HL-60 (cell line): ENCODE measurements around the gene INO80.

Experiments
- DNase-seq, 2 experiments: peaks; one replicate each; pipeline ENCODE4 v3.0.0-alpha.2; 2010 to 2020; ENCODE audit warnings: low read depth in 1 of 2, low spot score in 1 of 2
- H3K27ac ChIP-seq: fragments of 250-450 bp; sonication (Bioruptor Pico); replicated peaks from 2 replicates; pipeline ENCODE4 v1.5.1; 2020; ENCODE audit warnings: mild to moderate bottlenecking, moderate library complexity
- H3K27me3 ChIP-seq: fragments of 250-450 bp; sonication (Bioruptor Pico); 2 replicates; pipeline ENCODE4 v1.5.1; 2021; ENCODE audit warnings: mild to moderate bottlenecking, moderate library complexity; ENCODE audit not compliant: insufficient read depth, poor library complexity, severe bottlenecking
- H3K4me3 ChIP-seq: replicated peaks from 2 replicates; pipeline ENCODE4 v1.5.1; 2011; ENCODE audit warnings: mild to moderate bottlenecking, control low read depth, low read length; ENCODE audit not compliant: insufficient read depth
- GABPA ChIP-seq: IDR thresholded peaks from 2 replicates; pipeline ENCODE4 v1.6.1; 2012; ENCODE audit warnings: low read depth
- POLR2AphosphoS5 ChIP-seq: IDR thresholded peaks from 2 replicates; pipeline ENCODE4 v1.6.1; 2012; ENCODE audit warnings: low read depth
- SPI1 ChIP-seq: IDR thresholded peaks from 2 replicates; pipeline ENCODE4 v1.6.1; 2012; ENCODE audit warnings: low read depth, mild to moderate bottlenecking, borderline replicate concordance
- TF ChIP-seq, protein P1 (sequence below): IDR thresholded peaks from 2 replicates; pipeline ENCODE4 v1.6.1; 2012; ENCODE audit warnings: low read depth; ENCODE audit not compliant: insufficient replicate concordance
- TF ChIP-seq, protein P2 (sequence below): IDR thresholded peaks from one replicate; pipeline ENCODE4 v1.5.1; 2011; ENCODE audit warnings: low read length, control low read depth, inconsistent platforms; ENCODE audit not compliant: insufficient read depth

Gene INO80

DNA sequence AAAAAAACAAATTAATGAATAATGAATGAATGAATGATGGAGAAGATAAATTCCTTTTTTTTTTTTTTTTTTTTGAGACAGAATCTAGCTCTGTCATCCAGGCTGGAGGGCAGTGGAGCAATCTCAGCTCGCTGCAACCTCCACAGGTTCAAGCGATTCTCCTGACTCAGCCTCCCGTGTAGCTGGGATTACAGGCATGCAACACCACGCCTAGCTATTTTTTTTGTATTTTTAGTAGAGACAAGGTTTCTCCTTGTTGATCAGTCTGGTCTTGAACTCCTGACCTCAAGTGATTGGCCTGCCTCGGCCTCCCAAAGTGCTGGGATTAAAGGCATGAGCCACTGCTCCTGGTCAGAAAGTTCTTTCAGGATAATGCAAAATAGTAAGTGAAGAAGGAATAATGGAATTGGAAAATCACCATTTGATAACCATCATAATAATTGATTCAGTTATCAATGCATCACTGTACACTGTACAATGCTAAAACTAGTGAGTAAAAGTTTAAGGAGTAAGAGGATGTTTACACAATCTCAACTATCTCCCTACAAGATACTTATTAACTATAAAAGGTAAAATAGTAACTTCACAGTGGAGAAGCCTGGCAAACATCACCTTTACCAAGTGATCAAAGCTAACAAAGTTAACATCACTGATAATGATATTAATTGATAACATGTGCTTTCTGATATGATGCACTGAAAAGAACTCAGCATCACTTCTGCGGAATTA lies 12.3 kb upstream of the INO80 start:
- H3K27me3 ChIP-seq: no peaks in the 10 kb centered on the region
- TF ChIP-seq, protein P1, sequence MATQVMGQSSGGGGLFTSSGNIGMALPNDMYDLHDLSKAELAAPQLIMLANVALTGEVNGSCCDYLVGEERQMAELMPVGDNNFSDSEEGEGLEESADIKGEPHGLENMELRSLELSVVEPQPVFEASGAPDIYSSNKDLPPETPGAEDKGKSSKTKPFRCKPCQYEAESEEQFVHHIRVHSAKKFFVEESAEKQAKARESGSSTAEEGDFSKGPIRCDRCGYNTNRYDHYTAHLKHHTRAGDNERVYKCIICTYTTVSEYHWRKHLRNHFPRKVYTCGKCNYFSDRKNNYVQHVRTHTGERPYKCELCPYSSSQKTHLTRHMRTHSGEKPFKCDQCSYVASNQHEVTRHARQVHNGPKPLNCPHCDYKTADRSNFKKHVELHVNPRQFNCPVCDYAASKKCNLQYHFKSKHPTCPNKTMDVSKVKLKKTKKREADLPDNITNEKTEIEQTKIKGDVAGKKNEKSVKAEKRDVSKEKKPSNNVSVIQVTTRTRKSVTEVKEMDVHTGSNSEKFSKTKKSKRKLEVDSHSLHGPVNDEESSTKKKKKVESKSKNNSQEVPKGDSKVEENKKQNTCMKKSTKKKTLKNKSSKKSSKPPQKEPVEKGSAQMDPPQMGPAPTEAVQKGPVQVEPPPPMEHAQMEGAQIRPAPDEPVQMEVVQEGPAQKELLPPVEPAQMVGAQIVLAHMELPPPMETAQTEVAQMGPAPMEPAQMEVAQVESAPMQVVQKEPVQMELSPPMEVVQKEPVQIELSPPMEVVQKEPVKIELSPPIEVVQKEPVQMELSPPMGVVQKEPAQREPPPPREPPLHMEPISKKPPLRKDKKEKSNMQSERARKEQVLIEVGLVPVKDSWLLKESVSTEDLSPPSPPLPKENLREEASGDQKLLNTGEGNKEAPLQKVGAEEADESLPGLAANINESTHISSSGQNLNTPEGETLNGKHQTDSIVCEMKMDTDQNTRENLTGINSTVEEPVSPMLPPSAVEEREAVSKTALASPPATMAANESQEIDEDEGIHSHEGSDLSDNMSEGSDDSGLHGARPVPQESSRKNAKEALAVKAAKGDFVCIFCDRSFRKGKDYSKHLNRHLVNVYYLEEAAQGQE: no peak
- TF ChIP-seq, protein P2, sequence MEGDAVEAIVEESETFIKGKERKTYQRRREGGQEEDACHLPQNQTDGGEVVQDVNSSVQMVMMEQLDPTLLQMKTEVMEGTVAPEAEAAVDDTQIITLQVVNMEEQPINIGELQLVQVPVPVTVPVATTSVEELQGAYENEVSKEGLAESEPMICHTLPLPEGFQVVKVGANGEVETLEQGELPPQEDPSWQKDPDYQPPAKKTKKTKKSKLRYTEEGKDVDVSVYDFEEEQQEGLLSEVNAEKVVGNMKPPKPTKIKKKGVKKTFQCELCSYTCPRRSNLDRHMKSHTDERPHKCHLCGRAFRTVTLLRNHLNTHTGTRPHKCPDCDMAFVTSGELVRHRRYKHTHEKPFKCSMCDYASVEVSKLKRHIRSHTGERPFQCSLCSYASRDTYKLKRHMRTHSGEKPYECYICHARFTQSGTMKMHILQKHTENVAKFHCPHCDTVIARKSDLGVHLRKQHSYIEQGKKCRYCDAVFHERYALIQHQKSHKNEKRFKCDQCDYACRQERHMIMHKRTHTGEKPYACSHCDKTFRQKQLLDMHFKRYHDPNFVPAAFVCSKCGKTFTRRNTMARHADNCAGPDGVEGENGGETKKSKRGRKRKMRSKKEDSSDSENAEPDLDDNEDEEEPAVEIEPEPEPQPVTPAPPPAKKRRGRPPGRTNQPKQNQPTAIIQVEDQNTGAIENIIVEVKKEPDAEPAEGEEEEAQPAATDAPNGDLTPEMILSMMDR: no peak
- TF ChIP-seq SPI1: no peak
- TF ChIP-seq GABPA: no peak
- TF ChIP-seq POLR2AphosphoS5: no peak
- no peak for DNase-seq
- no peak overlapping the region for H3K4me3 ChIP-seq
- H3K27ac ChIP-seq: no peak overlapping the region

DNA sequence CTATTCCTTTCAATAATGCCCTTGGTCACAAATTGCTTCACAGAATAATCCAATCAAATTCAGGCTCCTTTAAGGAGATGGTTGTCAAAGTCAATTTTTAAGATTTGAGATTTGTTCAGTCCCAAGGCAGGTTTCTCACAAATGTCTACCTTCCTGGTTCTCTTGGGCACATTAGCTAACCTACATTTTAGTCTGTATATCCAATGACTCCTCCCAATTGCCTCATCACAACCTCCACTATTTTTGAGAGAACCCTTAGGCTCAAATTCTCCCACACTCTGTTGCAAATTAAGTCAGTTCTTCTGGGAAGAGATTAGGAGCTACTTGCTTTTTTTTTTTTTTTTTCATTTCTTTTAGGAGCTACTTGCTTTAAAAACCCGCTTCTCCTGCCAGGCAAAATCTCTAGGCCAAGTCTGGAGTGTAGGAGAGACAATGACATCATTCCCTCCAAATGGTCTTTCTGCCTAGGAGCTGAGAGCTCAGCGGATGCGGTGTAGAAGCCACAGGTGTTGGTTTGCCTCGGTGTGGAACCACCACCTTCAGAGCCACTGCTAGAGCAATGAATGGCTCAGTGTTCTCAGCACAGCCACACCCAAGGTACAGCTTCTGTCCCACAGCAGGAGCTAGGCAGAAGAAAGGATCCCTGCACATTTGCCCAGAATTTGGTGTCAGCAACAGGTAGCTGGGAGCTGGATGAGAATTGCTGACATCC lies 10.0 kb upstream of the INO80 start:
- no peak overlapping the region for H3K4me3 ChIP-seq
- no peak overlapping the region for H3K27ac ChIP-seq
- no peaks in the 10 kb centered on the region for H3K27me3 ChIP-seq
- TF ChIP-seq, protein P1: no peak
- TF ChIP-seq, protein P2: no peak
- TF ChIP-seq GABPA: no peak
- no peak for DNase-seq

DNA sequence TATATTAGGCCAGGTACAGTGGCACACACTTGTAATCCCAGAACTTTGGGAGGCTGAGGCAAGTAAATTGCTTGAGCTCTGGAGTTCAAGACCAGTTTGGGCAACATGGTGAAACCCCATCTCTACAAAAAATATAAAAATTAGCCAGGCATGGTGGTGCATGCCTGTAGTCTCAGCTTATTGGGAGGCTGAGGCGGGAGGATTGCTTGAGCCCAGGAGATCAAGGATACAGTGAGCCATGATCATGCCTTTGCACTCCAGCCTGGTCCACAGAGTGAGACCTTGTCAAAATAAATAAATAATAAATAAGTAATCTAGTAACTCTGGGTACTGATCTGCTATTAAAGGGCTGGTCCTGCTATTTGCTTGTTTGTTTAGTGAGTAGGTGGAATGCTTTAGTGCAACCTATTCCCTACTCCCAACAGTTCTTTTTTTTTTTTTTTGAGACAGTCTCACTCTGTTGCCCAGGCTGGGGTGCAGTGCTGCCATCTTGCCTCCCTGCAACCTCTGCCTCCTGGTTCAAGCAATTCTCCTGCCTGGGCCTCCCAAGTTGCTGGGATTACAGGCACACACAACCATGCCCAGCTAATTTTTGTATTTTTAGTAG lies 9.1 kb upstream of the INO80 start:
- H3K27me3 ChIP-seq: no peaks in the 10 kb centered on the region
- H3K27ac ChIP-seq: no peak overlapping the region
- no peak overlapping the region for H3K4me3 ChIP-seq
- DNase-seq: no peak
- TF ChIP-seq, protein P1: no peak
- no peak for TF ChIP-seq SPI1
- TF ChIP-seq GABPA: no peak
- TF ChIP-seq, protein P2: no peak
- TF ChIP-seq POLR2AphosphoS5: no peak
